Nephron (organoid): ENCODE results near the gene USHBP1.

ENCODE experiments used
- H3K27ac Mint-ChIP-seq, 3 experiments: 2 replicates each; pipeline ENCODE4 v1.8.0; 2020; ENCODE audit warnings: mixed read lengths in 3 of 3, mild to moderate bottlenecking in 2 of 3, moderate library complexity in 1 of 3
- H3K27me3 Mint-ChIP-seq: 2 replicates; pipeline ENCODE4 v1.8.0; 2021; ENCODE audit warnings: low read depth, mild to moderate bottlenecking, moderate library complexity, mixed read lengths
- H3K36me3 Mint-ChIP-seq: 2 replicates; pipeline ENCODE4 v1.8.0; 2020; ENCODE audit warnings: low read depth, mixed read lengths
- H3K4me1 Mint-ChIP-seq: 2 replicates; pipeline ENCODE4 v1.8.0; 2020; ENCODE audit warnings: mixed read lengths
- H3K4me3 Mint-ChIP-seq, 3 experiments: 2 replicates each; pipeline ENCODE4 v1.8.0; 2020; ENCODE audit warnings: mild to moderate bottlenecking in 3 of 3, mixed read lengths in 3 of 3, moderate library complexity in 2 of 3
- H3K9me3 Mint-ChIP-seq: 2 replicates; pipeline ENCODE4 v1.8.0; 2020; ENCODE audit warnings: mixed read lengths
- TF ChIP-seq, protein P1 (sequence below), 3 experiments: fragments of 200-600 bp; sonication (generic); IDR thresholded peaks; one replicate each; pipeline ENCODE4 v1.5.0; 2021; ENCODE audit warnings: antibody characterized with exemption in 3 of 3; ENCODE audit not compliant: unreplicated experiment in 3 of 3

USHBP1 gene

GRCh38 chr19:17249887-17250548, 14.5 kb downstream of the USHBP1 start:
- H3K4me3 Mint-ChIP-seq = no peak overlapping the region
- H3K36me3 Mint-ChIP-seq = no peaks in the 10 kb centered on the region
- peaks cover 8% of the 10 kb centered on the region for H3K27me3 Mint-ChIP-seq
- TF ChIP-seq, protein P1, sequence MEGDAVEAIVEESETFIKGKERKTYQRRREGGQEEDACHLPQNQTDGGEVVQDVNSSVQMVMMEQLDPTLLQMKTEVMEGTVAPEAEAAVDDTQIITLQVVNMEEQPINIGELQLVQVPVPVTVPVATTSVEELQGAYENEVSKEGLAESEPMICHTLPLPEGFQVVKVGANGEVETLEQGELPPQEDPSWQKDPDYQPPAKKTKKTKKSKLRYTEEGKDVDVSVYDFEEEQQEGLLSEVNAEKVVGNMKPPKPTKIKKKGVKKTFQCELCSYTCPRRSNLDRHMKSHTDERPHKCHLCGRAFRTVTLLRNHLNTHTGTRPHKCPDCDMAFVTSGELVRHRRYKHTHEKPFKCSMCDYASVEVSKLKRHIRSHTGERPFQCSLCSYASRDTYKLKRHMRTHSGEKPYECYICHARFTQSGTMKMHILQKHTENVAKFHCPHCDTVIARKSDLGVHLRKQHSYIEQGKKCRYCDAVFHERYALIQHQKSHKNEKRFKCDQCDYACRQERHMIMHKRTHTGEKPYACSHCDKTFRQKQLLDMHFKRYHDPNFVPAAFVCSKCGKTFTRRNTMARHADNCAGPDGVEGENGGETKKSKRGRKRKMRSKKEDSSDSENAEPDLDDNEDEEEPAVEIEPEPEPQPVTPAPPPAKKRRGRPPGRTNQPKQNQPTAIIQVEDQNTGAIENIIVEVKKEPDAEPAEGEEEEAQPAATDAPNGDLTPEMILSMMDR (IDR thresholded peaks at IDR 0.05; ENCODE audit: unreplicated experiment in 3 of 3) = no peak
- peaks cover 22% of the 10 kb centered on the region for H3K4me1 Mint-ChIP-seq
- H3K27ac Mint-ChIP-seq = peak overlapping the region in 2 of 3 experiments; percentile 80 to 98
- no peaks in the 10 kb centered on the region for H3K9me3 Mint-ChIP-seq

- Mint-ChIP-seq H3K9me3 (no peaks in the 10 kb centered on the region), H3K27ac (peak overlapping the region; percentile 80 to 98 (median 87)), H3K36me3 (no peaks in the 10 kb centered on the region), H3K27me3 (peaks cover 8% of the 10 kb centered on the region), H3K4me3 (peak overlapping the region; percentile 68 to 80 (median 71)), H3K4me1 (peaks cover 27% of the 10 kb centered on the region)
- TF ChIP-seq, protein P1 (IDR thresholded peaks at IDR 0.05; ENCODE audit: unreplicated experiment in 3 of 3) = no peak
Observed at GRCh38 chr19:17248011-17248776, 16.4 kb downstream of the USHBP1 start.

GRCh38 chr19:17246681-17247425, 17.7 kb downstream of the USHBP1 start:
- no peaks in the 10 kb centered on the region for H3K9me3 Mint-ChIP-seq
- H3K4me3 Mint-ChIP-seq = peak overlapping the region; percentile 89 to 93 (median 91)
- H3K27me3 Mint-ChIP-seq = peaks cover 8% of the 10 kb centered on the region
- TF ChIP-seq, protein P1 (IDR thresholded peaks at IDR 0.05; ENCODE audit: unreplicated experiment in 3 of 3) = no peak
- peak overlapping the region; percentile 95 to 98 (median 96) for H3K27ac Mint-ChIP-seq
- H3K4me1 Mint-ChIP-seq = peaks cover 32% of the 10 kb centered on the region
- H3K36me3 Mint-ChIP-seq = no peaks in the 10 kb centered on the region

GRCh38 chr19:17245535-17245984, 19.0 kb downstream of the USHBP1 start, which contains the start of gene NR2F6:
Gene NR2F6 (minus strand): TSS chr19:17245919. CDS start chr19:17245220, 699 bp downstream.
- H3K4me3 Mint-ChIP-seq = peak within 1 kb of the TSS; percentile 93 to 94 (median 93)
- H3K27ac Mint-ChIP-seq = peak within 1 kb of the TSS; percentile 95 to 98 (median 96)

More at GRCh38 chr19:17245535-17245984, 19.0 kb downstream of the USHBP1 start, which contains the start of gene NR2F6:
- Mint-ChIP-seq H3K4me1 (peaks cover 39% of the 10 kb centered on the region), H3K27me3 (peaks cover 8% of the 10 kb centered on the region), H3K36me3 (no peaks in the 10 kb centered on the region), H3K9me3 (no peaks in the 10 kb centered on the region)
- TF ChIP-seq, protein P1 (IDR thresholded peaks at IDR 0.05; ENCODE audit: unreplicated experiment in 3 of 3) = no peak
